Erythroblast (primary cell): ENCODE data around the gene SDK2.

Experiments used
- DNase-seq, 2 experiments: peaks; one replicate each; lab custom pipeline; 2025; lab: John Stamatoyannopoulos, UW
- GATA1 ChIP-seq: IDR thresholded peaks from 2 replicates; pipeline ENCODE4 v1.6.1; 2011; ENCODE audit warnings: low read depth, mild to moderate bottlenecking, control low read depth, low read length, moderate library complexity
- POLR2A ChIP-seq: IDR thresholded peaks from 2 replicates; pipeline ENCODE4 v1.6.1; 2011; ENCODE audit warnings: mild to moderate bottlenecking, low read length

Gene SDK2

GRCh38 chr17:73520369-73520761 lies 123.9 kb downstream of the SDK2 start:
- TF ChIP-seq POLR2A (no peak), GATA1 (no peak)
- no peak for DNase-seq

- no peak for DNase-seq
- TF ChIP-seq GATA1 (no peak), POLR2A (no peak)
Observed at GRCh38 chr17:73519714-73520368, 124.4 kb downstream of the SDK2 start.

GRCh38 chr17:73519011-73519410 lies 125.2 kb downstream of the SDK2 start:
- DNase-seq = no peak
- TF ChIP-seq POLR2A = no peak
- TF ChIP-seq GATA1 = no peak

- no peak for DNase-seq
- TF ChIP-seq POLR2A (no peak), GATA1 (no peak)
Observed at GRCh38 chr17:73516431-73516830, 127.8 kb downstream of the SDK2 start.

GRCh38 chr17:73514146-73514863 lies 129.9 kb downstream of the SDK2 start:
- DNase-seq = no peak
- TF ChIP-seq GATA1 = no peak
- no peak for TF ChIP-seq POLR2A

GRCh38 chr17:73513426-73513825 lies 130.8 kb downstream of the SDK2 start:
- DNase-seq = no peak
- TF ChIP-seq POLR2A (no peak), GATA1 (no peak)

- TF ChIP-seq GATA1 = no peak
- no peak for TF ChIP-seq POLR2A
- no peak for DNase-seq
Observed at GRCh38 chr17:73511719-73512115, 132.5 kb downstream of the SDK2 start.

- TF ChIP-seq GATA1 (no peak), POLR2A (no peak)
- DNase-seq = no peak
Observed at GRCh38 chr17:73510981-73511718, 133.1 kb downstream of the SDK2 start.

- TF ChIP-seq POLR2A = no peak
- no peak for TF ChIP-seq GATA1
- DNase-seq = no peak
Observed at GRCh38 chr17:73508931-73509605, 135.2 kb downstream of the SDK2 start.

- no peak for DNase-seq
Observed at GRCh38 chr17:73508057-73508930, 136.0 kb downstream of the SDK2 start.

GRCh38 chr17:73506470-73507435 lies 137.5 kb downstream of the SDK2 start:
- TF ChIP-seq POLR2A = no peak
- TF ChIP-seq GATA1 = no peak
- DNase-seq = no peak

More at GRCh38 chr17:73508057-73508930, 136.0 kb downstream of the SDK2 start:
- no peak for TF ChIP-seq GATA1
- TF ChIP-seq POLR2A = no peak
